Frontal cortex (tissue), 4 donors: ENCODE data around the gene CALHM5. TPM values are rescaled to one million over a fixed set of nuclear protein-coding genes. Genes with fewer than 3 reads are reported as not detected.
A peak's percentile ranks its signal among the peaks of the same experiment; 100 is the strongest.

Experiments used
- DNase-seq, 2 donors: peaks; one replicate each; pipeline ENCODE4 v3.0.0; 2012; ENCODE audit warnings: low spot score in 2 of 2
- FAIRE-seq: peaks from 2 replicates; lab custom pipeline; 2012; peaks lifted over from hg19 to GRCh38; lab: Jason Lieb, UNC
- total RNA-seq: library from RNA; depleted of rRNA; stranded (reverse); fragments of >200 nt; gene quantifications from one replicate; pipeline ENCODE4 v1.2.3, GENCODE V29; 2014
- donor health status: control.
- donor health status: control.
- donor health status: control.

CALHM5 gene
- total RNA-seq, 1 donor from 2014 or later: 0.41 TPM

- DNase-seq (no peak), FAIRE-seq (no peak)
Observed at GRCh38 chr6:116542426-116542825, 31.0 kb downstream of the CALHM5 start.

GRCh38 chr6:116543149-116543548, 31.7 kb downstream of the CALHM5 start:
- FAIRE-seq (no peak), DNase-seq (no peak)

- FAIRE-seq (no peak), DNase-seq (no peak)
Observed at GRCh38 chr6:116545651-116546050, 34.2 kb downstream of the CALHM5 start, which contains the start of gene TRAPPC3L. TSS of gene TRAPPC3L (minus strand) at chr6:116545684. CDS start at chr6:116545514, 170 bp downstream.

- no peak for FAIRE-seq
Observed at GRCh38 chr6:116547358-116547757, 35.9 kb downstream of the CALHM5 start.

GRCh38 chr6:116550796-116551195, 39.4 kb downstream of the CALHM5 start:
- FAIRE-seq: no peak
- no peak for DNase-seq

More at GRCh38 chr6:116547358-116547757, 35.9 kb downstream of the CALHM5 start:
- DNase-seq: no peak

GRCh38 chr6:116553451-116553850, 42.0 kb downstream of the CALHM5 start, which contains the start of gene CALHM4:
TSS of gene CALHM4 (plus strand) at chr6:116553751. CDS start at chr6:116553794, 43 bp downstream.
- DNase-seq (no peak), FAIRE-seq (no peak)

GRCh38 chr6:116556065-116556464, 44.6 kb downstream of the CALHM5 start:
- DNase-seq: no peak
- no peak for FAIRE-seq

- no peak for DNase-seq
- no peak for FAIRE-seq
Observed at GRCh38 chr6:116556814-116557415, 45.5 kb downstream of the CALHM5 start.

GRCh38 chr6:116557893-116558292, 46.5 kb downstream of the CALHM5 start:
- no peak for DNase-seq

GRCh38 chr6:116560130-116560529, 48.7 kb downstream of the CALHM5 start:
- DNase-seq: no peak
- FAIRE-seq: no peak

More at GRCh38 chr6:116557893-116558292, 46.5 kb downstream of the CALHM5 start:
- no peak for FAIRE-seq

- DNase-seq: peak; percentile 47 to 64
Observed at GRCh38 chr6:116561377-116562018, 50.1 kb downstream of the CALHM5 start.

GRCh38 chr6:116562019-116562403, 50.6 kb downstream of the CALHM5 start:
- FAIRE-seq (no peak), DNase-seq (no peak)

More at GRCh38 chr6:116561377-116562018, 50.1 kb downstream of the CALHM5 start:
- FAIRE-seq: peak; percentile 91

GRCh38 chr6:116562614-116563013, 51.2 kb downstream of the CALHM5 start:
- FAIRE-seq: no peak
- no peak for DNase-seq

- no peak for DNase-seq
Observed at GRCh38 chr6:116563830-116564229, 52.4 kb downstream of the CALHM5 start.

GRCh38 chr6:116564311-116564710, 52.9 kb downstream of the CALHM5 start:
- FAIRE-seq (no peak), DNase-seq (no peak)

More at GRCh38 chr6:116563830-116564229, 52.4 kb downstream of the CALHM5 start:
- no peak for FAIRE-seq

GRCh38 chr6:116564921-116565872, 53.8 kb downstream of the CALHM5 start:
- DNase-seq (no peak), FAIRE-seq (no peak)

- FAIRE-seq (no peak), DNase-seq (no peak)
Observed at GRCh38 chr6:116568111-116568510, 56.7 kb downstream of the CALHM5 start.

- DNase-seq: no peak
- FAIRE-seq: no peak
Observed at GRCh38 chr6:116568821-116569755, 57.6 kb downstream of the CALHM5 start.
